IPS-18a (cell line): ENCODE results near the gene MTHFD1L.

Experiments used
- H3K27ac ChIP-seq: one replicate; pipeline ENCODE4 v1.5.1; 2013; ENCODE audit warnings: low read length
- H3K27me3 ChIP-seq: one replicate; pipeline ENCODE4 v1.6.1; 2013; ENCODE audit warnings: mild to moderate bottlenecking, low read length; ENCODE audit not compliant: control insufficient read depth, insufficient read depth
- H3K36me3 ChIP-seq: one replicate; pipeline ENCODE4 v1.6.1; 2013; ENCODE audit warnings: low read depth, low read length; ENCODE audit not compliant: control insufficient read depth
- H3K4me1 ChIP-seq: one replicate; pipeline ENCODE4 v1.6.1; 2013; ENCODE audit warnings: low read depth, low read length; ENCODE audit not compliant: control insufficient read depth
- H3K4me3 ChIP-seq: one replicate; pipeline ENCODE4 v1.5.1; 2013; ENCODE audit warnings: low read length
- H3K9ac ChIP-seq: one replicate; pipeline ENCODE4 v1.6.1; 2013; ENCODE audit warnings: mild to moderate bottlenecking, low read length, moderate library complexity
- H3K9me3 ChIP-seq: one replicate; pipeline ENCODE4 v1.6.1; 2013; ENCODE audit warnings: low read depth, low read length; ENCODE audit not compliant: control insufficient read depth

The MTHFD1L gene

GRCh38 chr6:150999576-150999975, 134.1 kb downstream of the MTHFD1L start:
- Histone ChIP-seq H3K4me1 (peaks cover 5% of the 10 kb centered on the region), H3K9me3 (no peaks in the 10 kb centered on the region), H3K27me3 (no peaks in the 10 kb centered on the region), H3K4me3 (no peak overlapping the region), H3K9ac (no peak overlapping the region), H3K27ac (no peak overlapping the region), H3K36me3 (peaks cover under 1% of the 10 kb centered on the region)

GRCh38 chr6:151001387-151002056, 136.0 kb downstream of the MTHFD1L start:
- no peaks in the 10 kb centered on the region for H3K36me3 ChIP-seq
- peaks cover 6% of the 10 kb centered on the region for H3K4me1 ChIP-seq
- H3K27me3 ChIP-seq = no peaks in the 10 kb centered on the region
- H3K27ac ChIP-seq = no peak overlapping the region
- H3K4me3 ChIP-seq = no peak overlapping the region
- no peak overlapping the region for H3K9ac ChIP-seq
- H3K9me3 ChIP-seq = no peaks in the 10 kb centered on the region

DNA sequence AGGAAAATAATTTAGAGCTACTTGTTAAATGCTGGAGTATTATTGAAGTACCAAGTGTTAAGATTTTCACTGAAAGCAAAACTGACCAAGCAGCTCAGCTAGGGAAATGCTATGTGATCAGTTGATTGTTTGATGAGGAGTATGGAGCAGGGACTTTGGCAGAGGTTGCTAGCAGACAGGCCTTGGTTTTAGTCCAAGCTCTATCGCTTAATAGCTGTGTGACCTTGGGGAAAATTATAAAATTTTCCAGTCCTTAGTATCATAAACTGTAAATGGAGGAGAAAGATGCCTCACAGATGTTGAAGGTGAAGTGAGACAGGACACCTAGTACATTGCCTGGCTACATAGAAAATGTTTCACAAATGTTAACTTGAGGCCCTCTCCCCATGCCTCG, 136.6 kb downstream of the MTHFD1L start:
- no peak overlapping the region for H3K9ac ChIP-seq
- peaks cover 10% of the 10 kb centered on the region for H3K4me1 ChIP-seq
- no peaks in the 10 kb centered on the region for H3K27me3 ChIP-seq
- H3K9me3 ChIP-seq = no peaks in the 10 kb centered on the region
- H3K4me3 ChIP-seq = no peak overlapping the region
- H3K27ac ChIP-seq = no peak overlapping the region
- no peaks in the 10 kb centered on the region for H3K36me3 ChIP-seq

GRCh38 chr6:151002491-151002935, 137.0 kb downstream of the MTHFD1L start:
- no peak overlapping the region for H3K4me3 ChIP-seq
- H3K27me3 ChIP-seq = no peaks in the 10 kb centered on the region
- H3K27ac ChIP-seq = no peak overlapping the region
- no peak overlapping the region for H3K9ac ChIP-seq
- no peaks in the 10 kb centered on the region for H3K36me3 ChIP-seq
- no peaks in the 10 kb centered on the region for H3K9me3 ChIP-seq
- peaks cover 10% of the 10 kb centered on the region for H3K4me1 ChIP-seq

- Histone ChIP-seq H3K9me3 (no peaks in the 10 kb centered on the region), H3K27ac (no peak overlapping the region), H3K9ac (no peak overlapping the region), H3K27me3 (no peaks in the 10 kb centered on the region), H3K36me3 (no peaks in the 10 kb centered on the region), H3K4me3 (no peak overlapping the region), H3K4me1 (peaks cover 21% of the 10 kb centered on the region)
These were observed 139.0 kb downstream of the MTHFD1L start for GRCh38 chr6:151004383-151005024.

DNA sequence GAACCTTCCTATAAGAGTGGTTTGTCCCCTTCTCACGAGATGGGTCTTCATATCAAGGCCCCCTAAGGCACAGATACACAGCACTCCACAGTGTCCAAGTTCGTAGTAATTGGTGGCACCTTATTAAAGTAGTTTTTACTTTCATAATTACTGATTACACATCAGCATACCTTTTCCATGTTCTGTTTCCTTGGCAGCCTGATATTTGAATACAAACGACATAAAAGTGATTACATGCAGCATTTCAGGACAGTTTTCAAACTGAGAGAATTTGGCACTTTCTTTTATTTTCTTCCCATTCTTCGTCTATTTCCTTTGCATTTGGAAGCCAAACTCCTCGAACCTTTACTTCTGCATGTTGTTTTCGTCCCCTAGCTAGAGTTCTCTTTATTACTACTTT, 139.7 kb downstream of the MTHFD1L start:
- H3K27ac ChIP-seq = no peak overlapping the region
- no peaks in the 10 kb centered on the region for H3K27me3 ChIP-seq
- H3K4me3 ChIP-seq = no peak overlapping the region
- H3K36me3 ChIP-seq = no peaks in the 10 kb centered on the region
- H3K9me3 ChIP-seq = no peaks in the 10 kb centered on the region
- no peak overlapping the region for H3K9ac ChIP-seq
- peaks cover 27% of the 10 kb centered on the region for H3K4me1 ChIP-seq

GRCh38 chr6:151005896-151006632, 140.6 kb downstream of the MTHFD1L start:
- H3K9ac ChIP-seq = no peak overlapping the region
- H3K4me3 ChIP-seq = no peak overlapping the region
- H3K27me3 ChIP-seq = no peaks in the 10 kb centered on the region
- H3K36me3 ChIP-seq = peaks cover 4% of the 10 kb centered on the region
- no peaks in the 10 kb centered on the region for H3K9me3 ChIP-seq
- H3K4me1 ChIP-seq = peaks cover 29% of the 10 kb centered on the region
- no peak overlapping the region for H3K27ac ChIP-seq

DNA sequence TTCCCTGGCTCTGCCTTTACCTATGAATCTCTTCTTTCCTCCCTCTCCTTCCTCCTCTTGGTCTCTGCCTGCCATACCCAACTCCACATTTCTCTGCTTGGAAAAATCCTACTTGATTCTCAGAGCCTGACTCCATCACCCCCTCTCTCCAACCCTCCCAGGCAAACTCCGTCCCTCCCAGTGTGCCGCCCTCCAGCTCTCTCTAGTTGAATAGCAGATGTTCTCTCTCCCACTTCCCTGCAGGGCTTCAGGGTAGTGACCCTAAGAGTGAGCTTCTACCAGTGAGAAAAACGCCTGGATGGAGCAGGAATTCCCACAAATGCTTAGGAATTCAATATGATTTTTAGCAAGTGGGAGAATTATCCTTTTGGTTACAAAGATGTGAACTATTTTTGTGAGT, 141.6 kb downstream of the MTHFD1L start:
- H3K4me1 ChIP-seq = peaks cover 29% of the 10 kb centered on the region
- no peak overlapping the region for H3K4me3 ChIP-seq
- H3K27ac ChIP-seq = no peak overlapping the region
- H3K9me3 ChIP-seq = no peaks in the 10 kb centered on the region
- peaks cover 9% of the 10 kb centered on the region for H3K36me3 ChIP-seq
- H3K9ac ChIP-seq = no peak overlapping the region
- H3K27me3 ChIP-seq = no peaks in the 10 kb centered on the region

DNA sequence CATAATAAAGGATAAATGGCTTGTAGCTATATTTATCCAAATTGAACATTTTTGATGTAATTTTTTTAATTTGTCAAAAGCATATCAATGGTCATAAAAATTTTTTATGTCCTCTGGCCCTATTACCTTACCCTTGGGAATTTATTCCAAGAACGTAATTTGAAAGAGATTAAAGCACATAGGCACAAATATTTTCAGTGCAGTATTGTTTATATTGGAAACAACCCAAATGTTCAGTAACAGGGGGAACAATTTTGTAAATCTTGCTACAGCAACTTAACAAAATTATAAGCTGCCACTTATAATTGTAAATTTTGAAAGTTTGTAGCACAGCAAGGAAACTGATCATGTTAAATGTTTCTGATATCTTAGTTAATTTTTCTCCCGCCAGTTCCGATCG, 142.4 kb downstream of the MTHFD1L start:
- Histone ChIP-seq H3K9me3 (no peaks in the 10 kb centered on the region), H3K4me1 (peaks cover 29% of the 10 kb centered on the region), H3K27ac (no peak overlapping the region), H3K27me3 (no peaks in the 10 kb centered on the region), H3K9ac (no peak overlapping the region), H3K36me3 (peaks cover 13% of the 10 kb centered on the region), H3K4me3 (no peak overlapping the region)

- Histone ChIP-seq H3K4me1 (peaks cover 29% of the 10 kb centered on the region), H3K4me3 (no peak overlapping the region), H3K9ac (no peak overlapping the region), H3K36me3 (peaks cover 13% of the 10 kb centered on the region), H3K9me3 (no peaks in the 10 kb centered on the region), H3K27me3 (no peaks in the 10 kb centered on the region), H3K27ac (no peak overlapping the region)
These were observed 142.9 kb downstream of the MTHFD1L start for GRCh38 chr6:151008425-151008824.

DNA sequence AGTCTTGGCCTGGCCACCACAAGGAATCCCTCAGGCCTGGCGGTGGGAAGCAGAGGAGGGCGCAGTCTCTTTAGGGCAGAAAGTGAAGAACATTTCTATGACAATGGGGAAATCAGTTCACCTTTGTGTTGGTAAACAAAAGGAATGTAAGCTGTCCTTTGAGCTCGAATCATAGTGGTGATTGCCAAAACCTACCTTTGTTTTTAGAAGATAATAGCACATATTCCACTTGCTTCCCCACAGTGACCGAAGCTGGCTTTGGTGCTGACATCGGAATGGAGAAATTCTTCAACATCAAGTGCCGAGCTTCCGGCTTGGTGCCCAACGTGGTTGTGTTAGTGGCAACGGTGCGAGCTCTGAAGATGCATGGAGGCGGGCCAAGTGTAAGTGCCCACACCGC, 144.1 kb downstream of the MTHFD1L start:
- no peaks in the 10 kb centered on the region for H3K27me3 ChIP-seq
- H3K4me1 ChIP-seq = peaks cover 25% of the 10 kb centered on the region
- H3K9me3 ChIP-seq = no peaks in the 10 kb centered on the region
- H3K4me3 ChIP-seq = peak overlapping the region; percentile 7
- no peak overlapping the region for H3K9ac ChIP-seq
- H3K36me3 ChIP-seq = peaks cover 14% of the 10 kb centered on the region
- no peak overlapping the region for H3K27ac ChIP-seq
